ENCODE data around the gene FRMD4A.
"Not testable (repeated sequence)": the region's sequence is repeated elsewhere in the genome, so short reads cannot be mapped to it uniquely, and the experiment has no call there.

The FRMD4A gene

DNA sequence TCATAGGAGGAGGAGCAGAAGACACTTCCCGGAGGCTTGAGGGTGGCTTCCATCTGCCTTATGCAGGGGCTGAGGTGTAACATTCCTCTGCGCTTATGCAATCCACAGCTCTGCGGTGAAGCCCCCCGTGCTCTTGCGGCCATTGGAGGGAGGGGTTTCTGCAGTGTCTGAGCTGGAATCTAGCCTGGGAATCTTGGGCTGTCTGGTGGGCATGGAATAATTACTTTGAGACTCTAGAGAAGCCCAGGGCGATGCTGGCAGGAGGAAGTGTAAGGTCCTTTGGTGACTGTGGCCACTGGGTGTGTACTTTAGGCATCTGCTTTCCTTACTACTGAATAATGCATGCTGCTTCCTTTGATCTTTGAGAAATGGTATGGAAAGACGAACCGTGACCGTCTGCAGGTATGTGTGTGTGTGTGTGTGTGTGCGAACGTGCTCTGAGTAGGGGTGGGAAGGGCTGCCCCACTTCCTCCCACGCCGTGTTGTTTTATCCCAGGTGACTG, 563.0 kb downstream of the FRMD4A start:
- DNase-seq = peak; percentile 70

- DNase-seq = not testable (repeated sequence)
Observed at GRCh38 chr10:13767148-13767547, 563.6 kb downstream of the FRMD4A start.

DNA sequence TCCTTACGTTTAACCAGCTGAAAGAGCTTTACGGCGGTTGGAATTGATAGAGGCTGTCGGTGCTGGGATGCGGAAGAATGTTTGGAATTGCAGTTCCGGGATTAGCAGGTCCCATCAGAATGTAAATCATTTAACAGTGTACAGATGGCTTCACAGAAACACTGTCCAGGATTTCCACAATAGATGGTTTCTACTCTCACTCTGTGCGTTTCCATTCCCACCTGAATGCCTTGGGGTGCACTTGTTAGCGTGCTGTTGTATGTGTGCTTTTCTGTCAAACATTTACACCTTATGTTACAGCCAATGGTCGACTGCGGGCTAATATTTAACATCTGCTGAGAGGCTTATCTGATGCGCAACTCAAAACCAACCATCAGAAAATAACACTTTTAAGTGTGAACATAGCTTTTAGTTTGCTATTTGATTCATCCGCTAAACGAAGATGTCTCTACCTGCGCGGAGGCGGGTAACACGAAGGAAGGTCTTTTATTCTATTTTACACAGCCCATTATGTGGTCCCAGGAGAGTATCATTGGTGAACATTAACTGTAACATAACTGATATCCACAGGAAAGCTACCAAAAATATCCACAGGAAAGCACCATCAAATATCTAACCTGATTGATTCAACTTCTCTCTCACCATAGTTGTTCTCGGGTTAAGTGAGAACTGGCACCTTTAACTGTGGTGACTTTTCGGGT, 564.9 kb downstream of the FRMD4A start:
- no peak for DNase-seq

GRCh38 chr10:13761490-13762091, 569.1 kb downstream of the FRMD4A start:
- DNase-seq = no peak

DNA sequence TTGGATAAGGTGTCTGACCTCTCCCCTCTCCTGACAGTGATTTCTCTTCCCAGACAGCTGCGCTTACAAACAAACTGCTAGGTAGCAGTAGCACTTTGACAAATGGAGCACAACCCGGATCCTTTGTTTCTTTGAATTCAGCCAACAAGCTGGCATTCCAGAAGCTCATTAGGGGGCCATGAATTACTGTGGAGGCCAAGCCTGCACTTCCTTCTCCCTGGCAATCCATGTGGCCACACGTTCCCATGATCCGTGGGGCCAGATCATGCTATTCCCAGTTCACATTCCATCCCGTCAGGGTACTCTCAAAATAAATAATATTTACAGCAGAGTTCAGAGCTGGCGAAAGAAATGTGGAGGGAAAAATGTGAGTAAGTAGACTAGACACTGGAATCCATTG, 571.6 kb downstream of the FRMD4A start:
- DNase-seq = no peak

DNA sequence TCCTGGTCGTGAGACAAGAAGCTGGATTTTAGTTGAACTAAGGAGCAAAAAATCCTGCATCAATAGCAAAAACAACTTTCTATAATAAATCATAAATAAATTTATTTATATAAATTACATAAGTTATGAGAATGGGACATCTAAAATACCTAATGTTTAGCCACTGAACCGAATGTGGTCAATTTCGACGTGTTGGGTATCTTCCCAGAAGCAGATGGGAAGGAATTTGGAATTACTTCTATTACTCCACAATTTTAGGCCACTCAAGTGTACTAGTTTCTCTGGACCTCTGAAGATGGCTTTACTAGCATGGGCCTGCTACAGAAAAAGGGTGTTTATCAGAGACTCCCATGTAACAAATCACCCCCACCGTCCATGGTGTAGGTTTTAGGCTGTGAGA, 572.0 kb downstream of the FRMD4A start:
- no peak for DNase-seq

- no peak for DNase-seq
Observed at GRCh38 chr10:13758312-13758711, 572.4 kb downstream of the FRMD4A start.

DNA sequence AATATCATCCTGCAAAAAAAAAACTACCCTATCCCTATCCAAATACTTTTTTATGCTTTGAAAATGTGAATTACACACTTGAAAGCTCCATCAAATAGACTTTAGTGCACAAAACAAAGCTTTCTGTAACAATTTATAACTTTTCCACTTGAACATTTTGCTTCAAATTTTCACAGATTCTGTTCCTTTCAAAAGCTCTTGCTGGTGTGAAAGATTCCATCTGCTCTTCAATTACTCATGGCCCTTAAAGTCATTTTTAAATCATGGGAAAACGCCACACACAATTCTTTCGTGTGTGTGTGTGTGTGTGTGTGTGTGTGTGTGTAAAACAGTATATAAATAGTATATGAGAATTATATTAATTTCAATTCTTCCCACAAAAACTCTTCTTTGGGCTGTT, 576.4 kb downstream of the FRMD4A start:
- DNase-seq = no peak

GRCh38 chr10:13751191-13751764, 579.4 kb downstream of the FRMD4A start:
- DNase-seq = no peak

GRCh38 chr10:13750299-13751190, 580.2 kb downstream of the FRMD4A start:
- DNase-seq = no peak

GRCh38 chr10:13745271-13745670, 585.5 kb downstream of the FRMD4A start:
- no peak for DNase-seq

DNA sequence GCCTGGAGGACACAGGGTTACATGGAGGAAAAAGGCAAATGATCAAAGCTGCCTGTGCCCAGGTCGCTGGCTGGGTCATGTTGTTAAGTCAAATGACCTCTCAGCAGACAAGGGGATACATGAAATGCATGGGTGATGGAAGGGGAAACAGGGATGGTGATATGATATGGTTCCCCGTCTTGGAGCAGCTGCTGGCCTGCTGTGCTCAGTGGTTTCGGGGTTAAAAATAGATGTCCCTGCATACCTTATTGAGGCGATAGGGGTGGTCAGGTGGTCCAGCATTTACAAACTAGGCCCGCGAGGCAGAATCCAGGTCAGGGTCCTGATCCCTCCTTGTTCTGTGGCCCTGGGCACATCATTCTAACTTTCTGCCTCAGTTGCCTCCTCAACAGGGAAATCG, 586.8 kb downstream of the FRMD4A start:
- DNase-seq = no peak

DNA sequence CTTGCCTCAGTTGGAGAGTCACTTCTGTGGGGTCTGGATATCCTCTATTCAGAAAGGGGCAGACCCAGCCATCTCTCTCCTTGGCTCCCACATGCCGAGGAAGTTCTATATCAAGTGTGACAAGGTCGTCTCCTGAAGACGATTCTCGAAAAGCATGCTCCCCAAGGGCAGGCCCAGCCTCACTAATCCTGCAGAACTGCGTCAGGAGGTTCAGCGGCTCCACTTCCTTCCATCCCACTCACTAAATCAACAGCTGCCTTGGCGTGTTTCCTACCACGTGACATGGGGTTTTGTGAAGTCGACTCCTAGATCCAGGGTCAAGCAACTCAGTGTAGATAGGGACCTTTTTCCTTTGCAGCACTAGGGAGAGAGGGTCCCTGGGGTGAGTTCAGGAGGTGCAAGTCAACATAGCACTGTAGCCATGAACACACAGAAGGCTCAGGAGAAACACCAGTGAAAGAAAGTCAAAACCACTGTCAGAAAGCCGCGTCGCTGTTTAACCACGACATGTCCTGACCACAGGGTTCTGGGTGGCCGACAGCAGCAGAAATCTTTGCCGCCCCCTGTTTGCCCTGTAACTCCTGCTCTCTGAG, 587.5 kb downstream of the FRMD4A start:
- no peak for DNase-seq

DNA sequence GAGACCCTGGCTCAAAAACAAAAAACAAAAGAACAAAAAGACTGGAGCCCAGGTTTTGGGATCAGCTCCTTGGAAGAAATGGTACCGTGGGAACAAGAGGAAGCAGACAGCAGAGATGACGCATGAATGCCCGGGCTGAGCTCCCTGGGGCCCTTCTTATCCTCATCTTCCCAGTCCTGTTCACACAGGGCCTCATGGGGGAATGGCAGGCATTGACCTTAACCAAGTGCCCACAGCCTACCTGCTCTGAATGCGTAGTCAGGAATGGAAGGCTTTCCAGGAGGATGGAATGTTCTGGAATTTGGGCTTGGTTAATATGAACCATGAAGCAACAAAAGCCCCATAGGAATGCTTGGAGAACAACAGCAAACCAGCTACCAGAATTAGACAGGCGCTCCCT, 589.3 kb downstream of the FRMD4A start:
- DNase-seq = no peak

DNA sequence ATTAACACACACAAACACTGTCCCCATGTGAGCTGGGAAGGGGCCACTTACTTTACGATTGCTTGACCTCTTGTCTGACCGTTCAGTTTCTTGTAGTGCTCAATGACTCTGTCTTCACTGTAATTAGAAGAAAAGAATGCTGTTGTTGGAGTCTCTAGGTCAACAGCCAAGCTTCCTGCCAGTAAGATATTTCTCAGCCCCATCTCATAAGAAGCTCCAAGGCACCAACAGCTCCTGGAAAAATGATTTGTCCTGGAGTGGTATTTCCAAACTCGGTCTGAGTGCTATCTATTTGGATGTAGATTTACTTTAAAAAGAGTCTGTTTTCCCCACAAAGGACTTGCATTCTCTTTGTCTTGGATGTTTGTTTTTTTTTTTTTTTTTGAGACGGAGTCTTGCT, 590.3 kb downstream of the FRMD4A start:
- DNase-seq = no peak

GRCh38 chr10:13739183-13739582, 591.5 kb downstream of the FRMD4A start:
- DNase-seq = no peak

- DNase-seq = no peak
Observed at GRCh38 chr10:13736506-13736905, 594.2 kb downstream of the FRMD4A start.

GRCh38 chr10:13734151-13734550, 596.6 kb downstream of the FRMD4A start:
- no peak for DNase-seq

DNA sequence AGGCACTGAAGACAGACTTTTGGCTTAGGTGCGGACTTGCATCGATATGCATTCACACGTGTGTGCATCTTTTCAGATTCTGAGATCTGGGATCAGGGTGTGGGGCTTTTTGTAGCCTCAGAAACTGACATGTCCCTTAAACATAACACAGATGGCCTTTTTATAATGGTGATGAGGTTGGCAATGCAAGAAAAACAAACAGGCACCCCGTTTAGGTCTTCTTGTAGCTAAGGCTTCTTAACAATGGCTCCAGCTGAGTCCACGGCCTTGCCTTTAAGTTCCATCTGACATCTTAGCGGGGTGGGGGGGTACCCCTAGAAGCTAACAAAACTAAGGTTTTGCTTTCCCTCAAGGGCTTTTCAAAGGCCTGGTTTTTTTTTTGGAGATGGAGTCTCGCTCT, 597.7 kb downstream of the FRMD4A start:
- no peak for DNase-seq

- no peak for DNase-seq
Observed at GRCh38 chr10:13732465-13732881, 598.3 kb downstream of the FRMD4A start.

DNA sequence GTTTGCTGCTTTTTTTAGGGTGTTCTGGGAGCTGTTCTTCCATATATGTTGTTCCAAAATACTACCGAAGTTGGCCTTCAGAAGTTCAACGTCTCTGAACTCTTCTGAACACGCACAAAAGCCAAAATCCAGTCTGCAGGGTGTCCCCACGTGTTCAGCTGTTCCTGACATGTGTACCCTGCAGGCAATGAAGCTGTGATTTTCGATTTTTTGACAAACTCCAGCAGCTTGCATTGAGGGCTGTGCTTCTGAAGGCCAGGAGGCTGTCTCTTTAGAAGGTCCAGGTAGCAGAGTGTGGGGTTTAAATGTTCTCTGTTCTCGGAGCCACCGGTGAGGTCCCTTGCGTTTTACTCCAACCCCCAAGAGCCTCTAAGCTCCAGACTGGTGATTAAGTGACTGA, 598.9 kb downstream of the FRMD4A start:
- DNase-seq = no peak

- no peak for DNase-seq
Observed at GRCh38 chr10:13730956-13731355, 599.8 kb downstream of the FRMD4A start.

DNA sequence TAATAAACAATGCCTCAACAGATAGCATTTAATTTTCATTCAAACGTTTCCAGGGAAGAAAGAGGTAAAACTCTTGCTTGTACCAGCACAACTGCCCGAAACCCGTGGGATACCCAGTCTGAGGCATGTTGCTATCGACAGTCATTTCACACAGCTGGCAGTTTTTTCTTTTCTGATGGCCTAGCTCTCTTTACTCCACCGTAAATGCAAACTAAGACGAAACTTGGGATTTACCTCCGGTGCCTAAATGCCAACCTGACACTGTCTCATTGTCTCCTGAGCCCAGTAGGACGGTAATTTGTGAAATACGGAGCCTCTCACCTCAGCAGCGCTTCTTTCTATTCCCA, 600.4 kb downstream of the FRMD4A start:
- no peak for DNase-seq
